Measurements from ENCODE around the gene L3MBTL4.

- TF ChIP-seq CTCF (conservative IDR thresholded peaks at IDR 0.05; ENCODE audit: low read depth, low read length), result no peak
- no peak for TF ChIP-seq EZH2 (IDR thresholded peaks at IDR 0.05; ENCODE audit: borderline replicate concordance, low read depth, low read length, poor library complexity, severe bottlenecking)
Measured at GRCh38 chr18:6376433-6377229, 38.1 kb downstream of the L3MBTL4 start.
